NCI-H1930 (cell line): ENCODE results near the gene TTC22.
"Not testable (repeated sequence)": the region's sequence is repeated elsewhere in the genome, so short reads cannot be mapped to it uniquely, and the experiment has no call there.

Source experiments
- DNase-seq, 2 experiments: peaks; one replicate each; lab custom pipeline; 2025; lab: John Stamatoyannopoulos, UW

The TTC22 gene

DNA sequence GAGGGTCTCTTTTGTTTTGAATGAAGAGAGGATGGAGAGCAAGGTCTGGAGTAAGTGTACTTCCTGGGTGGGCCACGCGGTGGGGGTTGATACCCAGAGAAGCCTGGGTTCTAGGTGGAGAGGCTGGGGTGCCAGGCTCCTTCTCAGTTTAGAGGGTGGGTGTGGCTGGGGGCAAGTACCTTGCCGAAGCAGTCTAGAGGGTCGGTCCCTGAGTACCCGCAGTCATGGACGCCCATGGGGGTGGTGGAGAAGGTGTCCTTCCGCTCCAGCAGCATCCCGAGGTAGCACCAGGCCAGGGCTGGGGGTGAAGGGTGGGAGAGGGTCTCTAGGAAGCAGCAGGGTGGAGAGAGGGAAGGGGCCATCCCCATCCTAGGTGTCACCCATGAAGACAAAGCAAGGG, 14.3 kb downstream of the TTC22 start:
- no peak for DNase-seq

- DNase-seq: no peak
Measured at GRCh38 chr1:54784066-54784465, 17.1 kb downstream of the TTC22 start.

- DNase-seq: no peak
Measured at GRCh38 chr1:54782588-54782987, 18.5 kb downstream of the TTC22 start.

- DNase-seq: no peak
Measured at GRCh38 chr1:54782156-54782555, 19.0 kb downstream of the TTC22 start.

DNA sequence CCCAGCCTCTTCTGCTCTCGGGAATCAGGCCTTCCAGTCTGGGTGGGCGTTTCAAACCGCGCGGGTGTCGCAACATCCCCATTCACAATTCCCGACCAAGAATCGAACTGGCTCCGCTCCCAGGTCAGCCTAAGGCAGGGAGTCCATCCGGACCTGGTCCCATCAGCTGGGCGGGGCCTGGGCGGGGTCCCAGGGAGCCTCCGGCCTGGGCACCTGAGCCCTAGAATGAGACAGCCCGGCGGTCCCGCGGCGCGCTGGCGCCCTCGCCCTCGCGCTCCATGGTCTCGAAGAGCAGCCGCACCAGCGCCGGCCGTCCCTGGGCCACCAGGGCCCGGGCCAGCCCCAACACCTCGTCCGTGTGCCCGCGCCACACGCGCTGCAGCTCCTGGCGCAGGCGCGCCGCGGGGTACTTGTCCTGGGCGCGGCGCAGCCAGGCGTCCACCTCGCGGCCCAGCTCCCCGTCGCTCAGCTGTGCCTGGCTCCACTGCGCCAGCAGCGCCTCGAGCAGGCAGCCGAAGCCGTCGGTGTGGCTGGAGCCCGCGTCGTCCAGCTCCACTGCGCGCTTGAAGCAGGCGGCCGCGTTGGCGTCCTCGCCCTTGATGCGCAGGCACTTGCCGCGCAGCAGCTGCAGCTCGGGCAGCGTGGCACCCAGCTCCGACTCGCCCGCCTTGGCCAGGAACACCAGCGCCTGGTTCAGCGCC, 19.9 kb downstream of the TTC22 start:
- no peak for DNase-seq

DNA sequence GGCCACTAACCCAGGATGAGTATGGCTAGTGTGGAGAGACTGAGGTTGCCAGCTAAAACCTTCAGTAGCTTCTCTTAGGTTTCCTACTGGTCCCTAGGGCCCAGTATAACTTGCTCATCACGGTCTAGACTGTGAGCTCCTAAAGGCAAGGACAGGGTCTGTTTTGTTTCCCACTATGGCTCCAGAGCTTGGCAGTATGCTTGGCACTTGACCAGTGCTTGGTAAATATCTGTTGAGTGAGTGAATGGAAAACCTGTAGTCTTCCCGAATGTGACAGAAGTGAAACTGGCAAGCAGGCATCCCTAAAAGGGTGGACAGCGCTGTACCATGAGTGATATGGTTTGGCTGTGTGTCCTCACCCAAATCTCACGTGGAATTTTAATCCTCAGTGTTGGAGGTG, 23.7 kb downstream of the TTC22 start:
- no peak for DNase-seq

DNA sequence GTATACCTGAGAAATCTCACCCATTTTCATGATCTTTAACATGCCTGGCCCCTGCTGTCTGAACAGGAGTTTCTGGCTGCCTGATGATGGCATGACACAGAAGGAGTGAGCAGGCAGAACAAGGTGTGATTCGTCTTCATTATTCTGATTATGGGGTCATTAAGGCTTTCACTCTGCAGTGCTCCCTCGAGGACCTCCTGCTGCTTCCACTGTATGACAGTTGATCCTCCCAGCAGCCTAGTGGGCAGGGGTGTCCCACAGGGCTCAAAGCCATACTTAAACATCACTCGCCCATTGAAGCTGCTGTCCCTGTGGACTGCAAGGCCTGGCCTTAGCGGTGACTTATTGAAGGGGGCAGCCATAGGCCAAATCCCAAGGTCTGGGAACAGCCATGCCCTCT, 24.1 kb downstream of the TTC22 start:
- DNase-seq: no peak

DNA sequence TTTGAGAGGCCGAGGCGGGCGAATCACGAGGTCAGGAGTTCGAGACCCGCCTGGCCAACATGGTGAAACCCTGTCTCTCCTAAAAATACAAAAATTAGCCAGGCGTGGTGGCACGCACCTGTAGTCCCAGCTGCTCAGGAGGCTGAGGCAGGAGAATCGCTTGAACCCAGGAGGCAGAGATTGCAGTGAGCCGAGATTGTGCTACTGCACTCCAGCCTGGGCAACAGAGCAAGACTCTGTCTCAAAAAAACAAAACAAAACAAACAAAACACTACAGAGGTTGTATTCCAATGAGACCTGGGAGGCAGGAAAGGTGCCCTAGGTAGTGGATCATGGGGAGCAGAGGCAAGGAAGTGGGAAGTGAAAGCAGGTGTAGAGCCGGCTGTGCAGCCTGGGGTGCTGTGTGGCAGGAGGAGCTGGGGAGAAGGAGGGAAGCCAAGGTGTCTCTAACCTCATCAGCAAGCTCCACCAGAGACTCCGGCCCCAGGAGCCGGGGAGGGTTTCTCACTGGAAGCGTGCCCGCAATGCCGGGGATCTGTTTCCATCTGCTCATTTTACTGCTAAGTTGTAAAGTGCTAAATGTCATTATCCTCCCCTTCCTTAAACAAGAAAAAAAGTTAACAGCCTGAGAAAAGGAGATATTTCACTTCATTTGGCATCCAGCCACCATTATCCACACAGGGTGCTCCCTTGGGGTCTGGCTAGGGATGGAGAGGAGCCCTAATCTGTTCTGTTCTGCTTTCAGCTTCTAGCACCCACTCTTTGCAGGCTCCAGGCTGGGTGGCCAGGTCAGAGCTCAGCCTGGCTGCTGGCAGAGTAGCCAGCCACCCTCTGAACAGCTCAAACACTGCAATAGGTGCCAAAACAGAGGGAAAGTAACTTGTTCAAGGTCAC, 25.0 kb downstream of the TTC22 start:
- DNase-seq: not testable (repeated sequence)

DNA sequence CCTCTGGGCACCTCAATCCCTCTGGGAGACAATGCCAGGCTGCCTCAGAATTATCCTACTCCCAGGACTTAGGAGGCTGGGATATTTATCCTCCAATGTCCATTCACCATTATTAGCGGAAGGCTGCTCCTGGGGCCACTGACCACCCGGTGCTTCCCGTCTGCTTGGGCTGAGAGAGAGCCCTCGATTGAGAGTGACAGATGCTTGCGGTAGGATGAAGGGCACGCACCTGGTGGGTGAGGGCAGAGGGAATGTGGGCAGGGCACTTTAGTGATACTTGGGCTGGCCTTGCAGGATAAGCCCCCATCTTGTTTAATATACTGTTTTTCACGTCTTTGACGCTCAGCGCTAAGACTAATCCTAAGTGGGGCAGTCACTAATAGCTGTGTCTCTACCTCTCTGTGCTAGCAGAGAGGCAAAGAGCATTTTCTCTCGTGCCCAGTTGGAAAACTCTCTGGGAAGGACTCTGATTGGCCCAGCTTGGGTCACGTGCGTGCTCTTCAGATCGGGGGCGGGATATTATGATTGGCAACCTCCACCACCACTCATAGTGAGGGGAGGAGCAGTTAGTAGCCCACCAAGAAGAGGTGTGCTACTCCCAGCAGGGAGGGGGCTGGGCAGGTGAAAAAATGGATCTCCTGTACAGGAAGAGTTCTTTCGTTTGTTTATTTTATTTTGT, 26.2 kb downstream of the TTC22 start:
- no peak for DNase-seq

GRCh38 chr1:54772951-54773350, 28.2 kb downstream of the TTC22 start:
- no peak for DNase-seq

- DNase-seq: no peak
Measured at GRCh38 chr1:54768093-54768492, 33.0 kb downstream of the TTC22 start.

- DNase-seq: no peak
Measured at GRCh38 chr1:54767526-54767925, 33.6 kb downstream of the TTC22 start.

DNA sequence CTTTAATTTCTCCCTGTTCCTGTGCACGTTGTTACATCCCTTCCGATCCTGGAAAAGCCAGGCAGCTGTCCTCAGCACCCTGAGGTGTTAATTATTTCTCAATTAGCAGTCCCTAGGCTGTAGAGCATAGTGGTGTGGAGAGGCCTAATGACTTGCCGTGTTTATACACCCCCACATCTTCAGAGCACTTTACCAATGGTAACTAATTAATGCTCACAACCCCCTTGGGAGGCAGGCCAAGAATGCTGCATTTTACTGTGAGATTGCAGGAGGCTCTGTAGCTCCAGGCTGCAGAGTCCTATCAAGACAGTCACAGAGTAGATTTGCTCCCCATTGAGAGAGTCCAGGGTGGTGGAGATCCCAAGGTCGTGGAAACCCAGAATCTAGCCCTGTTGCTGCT, 34.4 kb downstream of the TTC22 start:
- no peak for DNase-seq

GRCh38 chr1:54764922-54765561, 36.1 kb downstream of the TTC22 start:
- DNase-seq: no peak

- peak; percentile 98 to 99 for DNase-seq
Measured at GRCh38 chr1:54764133-54764921, 36.8 kb downstream of the TTC22 start, which contains the start of gene PARS2. TSS of gene PARS2 (minus strand) at chr1:54764523. CDS start at chr1:54759161, 5,362 bp downstream.

GRCh38 chr1:54763816-54764132, 37.3 kb downstream of the TTC22 start:
- DNase-seq: no peak

GRCh38 chr1:54758678-54759348, 42.3 kb downstream of the TTC22 start:
- DNase-seq: no peak

- no peak for DNase-seq
Measured at GRCh38 chr1:54757833-54758232, 43.3 kb downstream of the TTC22 start.

DNA sequence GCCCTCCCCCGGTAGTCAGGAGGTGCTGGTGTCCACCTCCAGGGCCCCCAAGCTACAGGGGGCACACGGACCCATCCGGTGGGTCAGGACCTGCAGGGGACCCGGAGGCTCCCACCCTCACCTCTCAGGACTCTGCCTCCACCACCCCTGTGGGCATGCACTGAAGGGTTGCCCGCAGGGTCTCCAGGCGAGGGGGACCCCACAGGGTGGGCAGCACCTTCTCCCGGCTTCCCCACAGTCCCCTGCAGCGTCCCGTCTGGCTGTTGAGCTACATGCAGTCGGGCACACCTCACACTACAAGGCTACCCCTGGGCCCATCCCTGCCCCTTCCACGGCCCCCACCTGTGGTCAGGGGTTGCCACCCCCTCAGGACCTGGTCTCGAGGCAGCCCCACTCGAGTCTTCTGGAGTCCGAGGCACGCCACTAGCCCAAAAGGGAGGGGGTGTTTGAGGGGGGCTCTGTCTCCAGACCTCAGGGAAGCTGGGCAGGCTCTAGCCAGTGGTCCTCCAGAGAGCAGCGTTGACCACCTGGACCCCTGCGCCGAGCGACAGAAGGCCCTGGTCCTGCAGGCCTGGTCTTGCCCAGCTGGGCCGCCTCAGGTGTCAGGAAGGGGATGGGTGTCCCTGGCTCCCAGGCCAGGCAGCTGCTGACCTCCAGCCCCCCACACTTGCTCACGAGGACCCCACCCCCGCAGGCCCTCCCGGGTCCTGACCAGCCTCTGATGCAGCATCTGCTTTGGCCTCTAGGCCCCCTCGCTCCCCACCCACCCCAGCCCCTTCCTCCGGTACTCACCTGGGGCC, 46.4 kb downstream of the TTC22 start:
- DNase-seq: no peak

DNA sequence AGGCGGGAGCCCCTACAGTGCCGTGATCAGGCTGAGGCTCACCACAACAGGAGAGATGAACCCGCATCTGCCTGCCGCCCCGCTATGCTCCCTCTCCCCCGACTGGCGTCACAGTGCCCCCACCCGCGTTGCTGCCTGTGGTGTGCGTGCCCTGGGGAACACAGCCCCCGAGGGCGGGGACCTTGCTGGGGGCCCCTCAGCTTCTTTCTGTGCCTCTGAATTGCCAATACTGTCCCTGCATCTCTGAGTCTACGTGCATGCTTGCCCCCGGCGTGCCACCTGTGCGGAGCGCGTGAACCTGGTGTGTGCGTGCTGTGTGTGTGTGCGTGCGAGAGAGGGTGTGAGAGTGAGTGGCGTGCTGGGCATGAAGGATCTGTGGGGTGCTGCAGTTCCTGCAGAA, 47.1 kb downstream of the TTC22 start:
- DNase-seq: no peak
